Jurkat, Clone E6-1 (cell line): ENCODE measurements around the gene BBS5.
"Not testable (repeated sequence)": the region's sequence is repeated elsewhere in the genome, so short reads cannot be mapped to it uniquely, and the experiment has no call there.

Source experiments
- DNase-seq: peaks from one replicate; pipeline ENCODE4 v3.0.0-alpha.2; 2011; ENCODE audit warnings: low read depth, low spot score
- H3K4me3 ChIP-seq: 2 replicates; pipeline ENCODE4 v1.5.1; 2011; ENCODE audit warnings: mild to moderate bottlenecking, low read length, control low read depth, moderate library complexity

The BBS5 gene

DNA sequence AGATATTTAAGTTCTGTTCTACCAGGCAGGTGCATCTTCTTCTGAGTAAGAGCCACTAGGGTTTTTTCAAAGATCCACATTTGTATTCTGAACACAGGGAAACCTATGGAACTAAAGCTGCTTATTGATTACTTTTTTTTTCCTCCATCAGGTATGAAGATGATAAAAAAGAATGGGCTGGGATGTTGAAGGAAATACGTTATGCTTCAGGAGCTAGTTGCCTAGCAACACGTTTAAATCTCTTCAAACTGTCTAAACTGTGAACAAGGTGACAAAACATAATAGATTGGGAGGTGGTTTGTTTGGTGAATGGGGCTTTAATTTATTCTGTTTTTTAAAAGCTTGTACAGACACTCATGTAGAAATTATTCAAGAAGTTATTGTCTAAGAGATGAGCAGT is 46.1 kb downstream of the BBS5 start:
- no peak for DNase-seq

GRCh38 chr2:169526451-169526850 is 47.2 kb downstream of the BBS5 start:
- H3K4me3 ChIP-seq, result no peak overlapping the region
- DNase-seq, result no peak

More for the DNA sequence above, 46.1 kb downstream of the BBS5 start:
- H3K4me3 ChIP-seq, result no peak overlapping the region

GRCh38 chr2:169528271-169528701 is 49.0 kb downstream of the BBS5 start:
- H3K4me3 ChIP-seq, result no peak overlapping the region

GRCh38 chr2:169539460-169539859 is 60.2 kb downstream of the BBS5 start:
- not testable (repeated sequence) for H3K4me3 ChIP-seq

More at GRCh38 chr2:169528271-169528701, 49.0 kb downstream of the BBS5 start:
- DNase-seq, result peak; percentile 51

DNA sequence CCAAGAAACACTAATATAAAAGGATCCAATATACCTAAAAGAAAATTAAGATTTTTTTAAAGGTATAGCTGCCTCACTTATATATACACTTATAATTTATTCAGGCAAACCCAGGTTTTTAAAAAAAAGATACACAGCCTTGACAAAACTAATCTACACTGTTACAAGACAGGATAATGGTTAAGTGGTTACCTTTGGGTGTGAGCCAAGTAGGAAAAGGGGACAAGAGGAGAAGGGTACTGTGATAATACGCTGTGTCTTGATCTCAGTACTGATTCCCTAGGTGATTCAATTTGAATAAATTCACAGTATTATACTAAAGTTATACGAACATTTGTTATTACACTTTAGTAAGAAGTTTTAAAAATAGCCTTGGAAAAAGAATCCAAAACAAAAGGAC is 60.9 kb downstream of the BBS5 start:
- peak; percentile 9 for DNase-seq
- no peak overlapping the region for H3K4me3 ChIP-seq

More at GRCh38 chr2:169539460-169539859, 60.2 kb downstream of the BBS5 start:
- DNase-seq, result not testable (repeated sequence)

DNA sequence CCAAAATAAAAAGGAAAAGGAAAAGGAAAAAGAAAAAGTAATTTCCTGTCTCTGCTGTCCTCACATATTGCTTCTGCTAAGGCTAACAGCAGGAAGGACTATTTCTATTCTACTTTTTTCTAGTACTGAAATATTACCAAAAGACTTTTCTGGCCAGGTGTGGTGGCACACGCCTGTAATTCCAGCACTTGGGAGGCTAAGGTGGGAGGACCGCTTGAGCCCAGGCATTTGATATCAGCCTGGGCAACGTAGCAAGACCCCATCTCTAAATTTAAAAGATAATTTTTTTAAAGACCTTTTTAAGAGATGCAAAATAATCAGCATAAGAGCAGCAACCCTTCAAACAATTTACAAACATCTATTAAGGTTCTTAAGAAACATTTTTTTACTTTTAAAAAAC is 63.1 kb downstream of the BBS5 start:
- no peak for DNase-seq
- no peak overlapping the region for H3K4me3 ChIP-seq

- DNase-seq, result no peak
- H3K4me3 ChIP-seq, result no peak overlapping the region
Measured at GRCh38 chr2:169546756-169547155, 67.5 kb downstream of the BBS5 start.
